Glomerular visceral epithelial cell (primary cell): ENCODE measurements around the gene PHKA1.
"Not testable (repeated sequence)": the region's sequence is repeated elsewhere in the genome, so short reads cannot be mapped to it uniquely, and the experiment has no call there.

Experiments
- DNase-seq: peaks from one replicate; pipeline ENCODE4 v3.0.0-alpha.2; 2016; ENCODE audit errors: extremely low spot score

Gene PHKA1

DNA sequence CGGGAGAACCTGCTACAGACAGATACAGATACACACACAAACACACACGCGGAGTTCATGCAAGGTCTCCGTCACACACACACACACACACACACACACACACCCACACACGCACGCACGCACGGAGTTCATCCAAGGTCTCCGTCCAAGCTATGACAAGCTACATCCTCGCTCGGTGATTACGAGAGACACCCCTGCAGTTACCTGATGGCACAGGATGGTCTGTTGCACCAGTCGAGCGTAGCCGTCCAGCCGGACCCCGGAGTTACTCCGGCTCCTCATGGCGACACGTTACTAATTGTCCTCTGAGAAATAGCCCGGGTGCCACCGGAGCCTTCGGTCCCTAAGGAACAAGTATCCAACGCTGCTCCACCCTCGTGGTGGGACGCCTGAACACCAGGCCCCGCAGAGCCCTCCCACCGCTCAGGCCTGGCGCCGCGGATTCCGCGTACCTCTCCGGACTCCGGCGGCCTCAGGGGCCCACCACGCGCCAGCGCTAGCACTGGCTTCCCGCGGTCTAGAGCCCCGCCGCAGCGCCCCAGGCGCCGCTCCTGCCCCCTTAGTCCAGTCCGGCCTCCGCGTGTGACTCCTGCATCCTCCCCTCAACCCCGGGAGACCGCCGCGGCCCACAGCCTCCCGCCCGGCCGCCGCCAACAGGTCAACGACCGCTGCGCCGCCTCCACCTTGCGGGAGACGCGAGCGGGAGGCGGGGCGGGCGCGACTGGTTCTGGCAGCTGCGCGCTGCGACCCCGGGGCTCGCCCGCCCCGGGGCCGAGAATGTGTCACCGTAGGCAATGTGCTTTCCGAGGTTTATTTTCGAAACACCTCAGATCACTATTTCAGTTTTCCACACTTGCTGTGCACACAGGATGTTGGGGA, at the start of gene PHKA1:
Gene PHKA1, minus strand, starts transcription at position 708 of the 879 bp plus-strand sequence. Its CDS starts 426 bp downstream, at position 282.
- peak; percentile 43 for DNase-seq

DNA sequence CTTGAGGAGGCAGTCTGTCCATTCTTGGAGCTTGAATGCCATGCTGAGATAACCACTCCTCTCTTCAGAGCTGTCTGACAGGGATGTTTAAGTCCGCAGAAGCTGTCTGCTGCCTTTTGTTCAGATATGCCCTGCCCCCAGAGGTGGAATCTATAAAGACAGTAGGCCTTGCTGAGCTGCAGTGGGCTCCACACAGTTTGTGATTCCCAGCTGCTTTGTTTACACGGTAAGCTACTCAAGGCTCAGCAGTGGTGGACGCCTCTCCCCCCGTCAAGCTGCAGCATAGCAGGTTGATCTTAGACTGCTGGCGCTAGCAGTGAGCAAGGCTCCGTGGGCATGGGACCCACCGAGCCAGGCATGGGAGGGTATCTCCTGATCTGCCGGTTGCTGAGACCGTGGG, 46.3 kb upstream of the PHKA1 start:
- not testable (repeated sequence) for DNase-seq

DNA sequence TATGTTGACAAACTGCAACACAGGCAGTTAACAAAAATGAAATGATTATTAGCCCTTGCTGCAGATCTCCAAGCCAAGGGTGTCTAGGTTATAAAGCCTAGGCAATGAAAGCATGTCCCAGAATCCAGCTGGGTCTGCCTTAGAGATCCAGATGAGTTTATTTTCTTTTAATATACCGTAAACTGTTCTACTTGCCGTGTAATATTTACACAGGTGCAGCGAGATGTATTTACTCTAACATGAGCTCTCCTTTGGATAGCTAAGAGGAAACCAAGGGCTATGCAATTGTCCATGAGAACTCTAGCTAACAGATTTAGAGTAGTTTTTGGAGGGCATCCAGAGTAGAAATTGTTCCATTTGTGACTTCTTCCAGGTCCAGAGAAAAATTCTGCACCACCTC, 34.4 kb upstream of the PHKA1 start:
- DNase-seq: not testable (repeated sequence)

DNA sequence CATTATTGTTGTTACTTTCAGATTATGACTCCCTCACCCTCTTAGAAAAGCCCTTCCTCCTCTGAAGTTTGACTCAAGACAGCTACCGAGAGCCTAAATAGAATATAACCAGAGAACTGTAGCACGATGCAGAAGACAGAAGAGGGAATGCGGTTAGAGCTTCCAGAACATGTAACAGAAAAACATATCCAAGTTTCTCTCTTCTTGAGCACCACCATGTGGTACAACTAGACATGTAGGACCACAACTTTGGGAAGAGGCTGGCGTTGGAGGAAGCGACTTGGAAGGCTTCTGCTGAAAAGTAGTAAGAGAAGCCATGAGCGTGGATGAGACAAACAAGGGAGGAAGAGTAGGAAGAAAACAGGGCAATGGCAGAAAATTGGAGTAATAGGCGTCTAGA, 31.4 kb upstream of the PHKA1 start:
- DNase-seq: not testable (repeated sequence)

DNA sequence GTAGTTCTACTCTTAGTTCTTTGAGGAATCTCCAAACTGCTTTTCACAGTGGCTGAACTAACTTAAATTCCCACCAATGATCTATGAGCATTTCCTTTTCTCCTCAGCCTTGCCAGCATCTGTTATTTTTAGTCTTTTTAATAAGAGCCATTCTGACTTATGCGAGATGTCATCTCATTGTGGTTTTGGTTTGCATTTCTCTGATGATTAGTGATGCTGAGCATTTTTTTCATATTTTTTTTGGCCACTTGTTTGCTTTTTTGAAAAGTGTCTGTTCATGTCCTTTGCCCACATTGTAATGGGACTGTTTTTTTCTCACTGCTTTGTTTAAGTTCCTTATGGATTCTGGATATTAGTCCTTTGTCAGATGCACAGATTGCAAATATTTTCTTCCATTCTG, 21.5 kb upstream of the PHKA1 start:
- DNase-seq: no peak

DNA sequence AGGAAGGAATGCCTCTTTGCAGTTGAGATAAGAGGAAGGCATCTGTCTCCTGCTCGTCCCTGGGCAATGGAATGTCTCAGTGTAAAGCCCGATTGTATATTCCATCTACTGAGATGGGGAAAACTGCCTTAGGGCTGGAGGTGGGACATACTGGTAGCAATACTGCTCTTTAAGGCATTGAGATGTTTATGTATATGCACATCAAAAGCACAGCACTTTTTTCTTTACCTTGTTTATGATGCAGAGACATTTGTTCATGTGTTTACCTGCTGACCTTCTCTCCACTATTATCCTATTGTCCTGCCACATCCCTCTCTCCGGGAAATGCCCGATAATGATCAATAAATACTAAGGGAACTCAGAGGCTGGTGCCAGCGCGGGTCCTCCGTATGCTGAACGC, 19.5 kb upstream of the PHKA1 start:
- not testable (repeated sequence) for DNase-seq

DNA sequence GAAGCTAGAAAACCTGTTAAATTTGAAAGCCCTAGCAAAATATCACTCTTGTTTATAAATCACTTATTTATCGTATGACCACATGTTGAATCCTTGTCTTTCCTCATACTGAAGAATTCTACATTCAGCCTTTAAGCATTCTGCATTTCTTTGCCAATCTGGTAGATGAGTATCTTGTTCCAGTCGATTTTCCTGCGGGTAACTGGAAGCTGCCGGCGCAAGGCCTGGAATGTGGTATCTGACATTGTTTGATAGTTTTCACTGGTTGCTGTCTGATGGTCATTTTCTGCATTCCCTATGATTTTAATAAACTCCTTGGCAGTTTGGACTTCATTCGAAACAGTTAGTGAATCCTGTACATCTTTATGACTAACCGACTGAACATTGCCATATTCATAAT, 13.7 kb upstream of the PHKA1 start:
- no peak for DNase-seq

DNA sequence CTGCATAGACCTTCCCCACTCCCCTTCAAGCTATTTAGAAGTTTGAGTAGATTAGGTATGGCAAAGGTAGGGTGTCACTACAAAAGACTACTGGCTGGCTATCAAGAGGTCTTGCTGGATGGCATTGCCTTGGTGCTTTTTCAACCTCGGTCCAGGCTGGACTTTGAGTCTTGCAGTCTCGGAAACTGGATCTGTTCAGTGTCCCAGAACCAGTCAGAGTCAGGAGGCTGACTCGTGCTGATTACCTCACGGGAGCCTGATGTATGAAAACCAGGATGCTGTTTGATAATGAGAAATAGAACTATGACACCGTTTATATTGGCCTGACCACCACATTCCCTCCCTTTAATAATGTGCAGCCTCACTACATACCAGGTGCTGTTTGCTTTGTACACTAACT, 2.7 kb upstream of the PHKA1 start:
- no peak for DNase-seq

DNA sequence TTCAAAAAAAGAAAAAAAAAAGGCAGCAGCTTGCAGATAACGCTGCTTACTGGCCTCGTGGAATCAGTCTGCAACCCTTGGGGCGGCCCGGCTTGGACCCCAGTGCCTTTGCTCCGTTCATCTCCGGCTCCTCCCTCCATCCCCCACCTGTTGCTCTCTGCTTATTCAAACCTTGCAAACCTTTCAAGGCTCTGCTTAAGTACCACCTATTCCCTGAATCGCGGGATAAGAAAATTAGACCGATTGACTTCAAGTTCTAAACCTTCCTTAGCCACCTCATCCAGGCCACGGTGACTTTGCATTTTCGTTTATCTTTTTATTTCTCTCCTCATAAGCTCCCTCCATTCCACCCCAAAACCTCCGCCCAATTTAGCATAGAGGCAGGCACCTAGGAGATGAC, 1.4 kb upstream of the PHKA1 start:
- no peak for DNase-seq

DNA sequence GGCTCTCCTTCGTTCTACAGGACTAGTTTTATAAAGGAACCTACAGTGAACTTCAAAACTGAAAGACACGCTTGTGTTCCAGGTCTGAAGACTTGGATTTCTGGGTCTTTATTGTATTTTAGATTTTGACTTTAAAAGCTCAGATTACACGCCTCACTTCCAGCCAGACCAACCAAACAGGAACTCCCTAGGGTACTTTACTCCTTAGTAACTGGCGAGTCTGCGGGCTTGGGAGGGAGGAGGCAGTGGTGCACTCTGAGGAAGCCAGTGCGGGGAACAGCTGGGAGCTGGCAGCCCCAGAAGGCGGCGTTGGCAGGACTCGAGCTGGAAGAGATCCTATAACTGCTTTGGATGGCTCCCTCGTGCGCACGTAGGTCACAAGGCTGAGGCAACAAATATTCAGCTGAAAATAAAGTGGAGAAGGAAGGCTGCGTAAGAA, 391 bp upstream of the PHKA1 start:
- DNase-seq: peak; percentile 45

DNA sequence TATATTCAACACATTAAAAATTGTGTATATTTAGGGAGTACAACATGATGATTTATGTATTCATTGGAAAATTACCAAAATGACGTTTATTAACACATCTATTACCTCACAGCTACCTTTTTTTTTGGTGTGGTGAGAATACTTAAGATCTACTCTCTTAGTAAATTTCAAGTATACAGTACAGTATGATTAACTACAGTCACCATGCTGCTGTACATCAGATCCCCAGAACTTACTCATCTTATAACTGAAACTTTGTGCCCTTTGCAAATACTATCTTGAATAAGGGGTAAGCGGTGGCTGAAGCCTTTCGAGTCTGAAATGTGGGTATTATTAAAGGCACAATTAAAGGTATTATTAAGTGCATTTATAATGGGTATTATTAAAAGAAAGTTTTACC, 976 bp downstream of the PHKA1 start:
- no peak for DNase-seq

DNA sequence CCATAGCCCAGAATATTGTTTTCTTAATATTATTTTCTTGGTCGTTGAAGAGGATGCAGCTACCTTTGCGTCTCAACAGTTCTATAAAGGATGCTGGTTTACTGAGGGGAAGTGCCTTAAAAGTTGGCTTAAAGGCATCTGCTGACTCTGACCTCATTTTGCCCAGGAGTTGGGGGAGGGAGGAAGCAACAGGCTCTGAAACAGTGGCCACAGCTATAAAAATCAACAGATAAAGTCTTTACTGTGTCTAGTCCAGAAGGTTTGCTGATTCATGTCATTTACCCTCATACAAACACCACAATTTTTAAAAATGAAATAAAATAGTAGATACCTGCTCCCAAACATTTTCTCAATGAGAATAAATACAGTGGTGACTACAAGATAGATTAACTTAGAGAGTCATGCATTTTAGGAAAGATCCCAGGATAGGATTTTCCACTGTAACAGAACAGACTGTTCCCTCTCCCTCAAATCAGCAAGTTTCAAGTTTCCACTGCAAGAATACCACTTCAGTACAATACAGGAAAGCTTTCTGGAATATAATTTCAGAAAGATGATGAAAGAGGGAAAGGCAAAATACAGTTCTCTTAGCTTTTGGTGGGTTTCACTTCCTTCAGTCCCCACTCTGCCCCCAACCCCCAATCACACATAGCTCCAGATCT, 1.9 kb downstream of the PHKA1 start:
- DNase-seq: peak; percentile 5

DNA sequence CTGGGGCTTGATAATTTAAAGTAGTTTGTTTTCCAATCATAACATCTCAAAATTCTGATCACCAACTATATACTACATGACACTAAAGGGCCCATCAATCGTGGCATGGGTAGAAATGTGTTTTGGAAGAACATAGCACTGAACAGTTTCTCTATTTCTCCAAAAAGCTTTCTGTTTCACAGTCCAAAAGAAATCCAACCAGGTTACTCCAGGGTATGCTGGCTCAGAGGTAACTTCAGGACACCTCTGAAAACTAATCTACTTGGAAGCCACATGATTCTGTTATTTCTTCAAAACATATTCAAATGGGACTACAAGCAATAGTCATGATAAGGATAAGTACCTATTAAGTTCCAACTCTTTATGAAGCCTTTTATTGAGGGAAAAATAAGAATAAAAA, 8.3 kb downstream of the PHKA1 start:
- DNase-seq: no peak

DNA sequence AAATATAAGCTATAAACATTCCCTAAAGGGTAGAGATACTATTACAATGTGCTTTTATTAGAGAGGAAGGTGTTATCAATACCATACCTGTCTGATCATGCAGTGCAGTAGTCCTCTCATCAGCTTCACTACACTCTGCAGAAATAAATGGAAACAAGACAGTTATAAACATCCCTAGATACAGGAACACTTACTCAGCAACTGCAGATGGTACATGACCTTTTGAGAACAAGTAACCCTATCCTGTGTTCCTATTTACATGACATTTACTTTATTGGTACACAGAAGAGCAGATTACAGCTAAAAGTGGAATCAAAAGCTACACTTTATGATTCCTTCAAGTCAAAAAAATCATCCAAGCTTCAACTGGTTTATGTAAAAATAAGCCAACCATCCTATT, 9.0 kb downstream of the PHKA1 start:
- DNase-seq: no peak

DNA sequence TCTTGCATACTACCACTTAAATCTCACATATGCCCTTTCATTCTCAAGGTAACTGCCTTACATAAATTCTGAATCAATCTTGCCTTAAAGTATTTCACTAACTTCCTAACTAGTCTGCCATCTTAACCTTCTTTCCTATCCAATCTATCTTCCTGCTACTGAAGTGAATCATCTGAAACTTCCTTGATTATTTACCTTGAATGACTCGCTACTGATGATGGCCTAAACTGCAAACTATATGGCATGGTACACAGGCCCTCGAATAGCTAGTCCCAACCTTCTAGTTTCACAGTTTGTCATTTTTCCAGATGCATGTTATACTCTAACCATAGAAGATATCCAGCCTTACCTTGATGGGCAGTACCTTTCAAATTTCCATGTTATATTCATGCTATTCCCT, 19.9 kb downstream of the PHKA1 start:
- no peak for DNase-seq

DNA sequence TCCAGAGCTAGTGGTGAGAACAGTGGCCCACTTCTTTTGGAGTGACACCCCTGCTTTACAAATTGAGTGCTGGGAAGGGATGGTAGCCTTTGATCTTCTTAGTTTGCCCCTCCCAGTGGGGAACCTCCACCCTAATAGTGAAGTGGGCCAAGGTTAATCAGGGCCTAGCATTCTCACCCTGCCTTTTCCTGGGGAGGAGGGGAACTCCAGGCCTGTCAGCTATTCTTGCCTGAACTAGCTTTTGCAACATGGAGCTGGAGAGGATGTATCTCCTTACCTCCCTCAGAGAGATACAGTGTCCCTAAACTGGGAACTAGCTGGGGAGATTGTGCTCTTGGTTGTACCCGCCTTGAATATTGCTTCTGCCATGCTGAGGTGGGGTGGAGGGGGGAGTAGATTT, 20.6 kb downstream of the PHKA1 start:
- DNase-seq: no peak

DNA sequence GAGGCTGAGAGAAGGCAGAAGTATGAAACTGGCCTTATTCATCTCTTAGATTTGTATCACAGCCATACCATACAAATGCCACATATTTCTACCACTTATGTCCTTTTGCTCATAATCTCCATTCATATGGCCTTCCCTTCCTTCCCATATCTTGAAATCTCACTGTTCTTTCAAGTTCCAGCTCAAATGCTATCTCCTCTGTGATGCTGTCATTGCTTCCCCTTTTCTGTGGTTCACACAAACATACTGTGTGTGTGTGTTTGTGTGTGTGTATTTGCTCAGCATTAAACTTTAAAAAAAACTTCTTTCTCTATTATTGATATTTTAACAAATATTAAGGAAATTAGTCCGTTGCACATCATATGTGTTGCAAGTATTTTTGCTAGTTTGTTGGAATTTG, 26.7 kb downstream of the PHKA1 start:
- DNase-seq: no peak

DNA sequence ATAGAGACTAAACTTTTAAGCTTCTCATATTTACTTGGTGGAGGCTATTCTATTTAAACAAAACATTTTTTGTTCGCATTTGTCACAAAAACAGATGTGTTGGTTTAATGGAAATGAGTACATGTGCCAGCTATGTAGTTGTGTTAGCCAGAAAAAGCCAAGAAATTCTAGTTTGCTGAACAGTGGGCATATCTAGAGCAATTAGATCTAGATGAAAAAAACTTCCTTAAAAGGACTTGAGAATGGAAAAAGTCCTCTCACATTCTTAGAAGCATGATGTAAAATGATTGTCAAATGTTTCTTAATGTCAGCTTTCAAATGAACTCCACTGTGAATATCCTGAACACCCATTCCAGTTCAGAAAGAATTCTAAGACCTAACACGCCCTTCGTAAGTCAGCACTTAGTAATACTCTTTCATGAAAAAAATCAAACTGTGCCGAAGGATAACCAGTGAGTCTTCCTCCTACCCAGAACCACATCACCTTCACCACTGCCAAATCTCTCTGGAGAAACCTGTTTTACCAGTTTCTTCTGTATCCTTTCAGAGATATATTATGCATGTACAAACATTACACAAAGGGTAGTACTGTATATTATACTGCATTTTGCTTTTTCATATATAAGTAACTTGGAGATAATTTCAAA, 28.2 kb downstream of the PHKA1 start:
- DNase-seq: no peak

DNA sequence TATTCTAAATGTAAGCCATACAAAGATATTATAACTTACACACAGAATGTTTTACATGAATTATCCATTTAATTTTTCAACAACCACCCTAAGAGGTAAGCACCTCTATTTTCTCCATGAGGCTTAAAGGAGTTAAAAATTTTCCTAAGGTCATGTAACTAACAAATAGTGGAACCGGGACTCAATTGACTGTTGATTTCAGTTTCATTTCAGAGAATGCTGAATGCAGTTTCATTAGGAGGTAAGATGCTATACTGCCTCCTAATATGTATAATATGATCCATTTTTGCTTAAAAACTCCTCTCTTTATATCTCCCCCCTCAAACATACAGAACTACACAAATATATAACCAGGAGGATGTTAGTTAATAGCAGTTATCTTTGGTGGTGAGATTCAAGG, 29.1 kb downstream of the PHKA1 start:
- no peak for DNase-seq

DNA sequence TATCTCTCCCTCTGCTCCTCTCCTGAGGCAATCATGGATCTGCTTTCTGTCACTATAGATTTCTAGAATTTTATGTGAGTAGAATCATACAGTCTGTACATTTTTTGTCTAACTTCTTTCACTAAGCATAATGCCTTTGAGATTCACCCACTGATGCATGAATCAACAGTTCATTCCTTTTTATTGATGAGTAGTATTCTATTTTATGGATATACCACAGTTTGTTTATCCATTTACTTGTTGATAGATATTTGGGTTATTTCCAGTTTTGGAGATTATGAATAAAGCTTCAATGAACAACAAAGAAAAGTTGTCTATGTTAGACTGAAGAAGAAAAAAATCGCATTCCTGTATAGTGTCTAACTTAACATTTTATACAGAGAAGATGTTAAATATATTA, 30.5 kb downstream of the PHKA1 start:
- no peak for DNase-seq

DNA sequence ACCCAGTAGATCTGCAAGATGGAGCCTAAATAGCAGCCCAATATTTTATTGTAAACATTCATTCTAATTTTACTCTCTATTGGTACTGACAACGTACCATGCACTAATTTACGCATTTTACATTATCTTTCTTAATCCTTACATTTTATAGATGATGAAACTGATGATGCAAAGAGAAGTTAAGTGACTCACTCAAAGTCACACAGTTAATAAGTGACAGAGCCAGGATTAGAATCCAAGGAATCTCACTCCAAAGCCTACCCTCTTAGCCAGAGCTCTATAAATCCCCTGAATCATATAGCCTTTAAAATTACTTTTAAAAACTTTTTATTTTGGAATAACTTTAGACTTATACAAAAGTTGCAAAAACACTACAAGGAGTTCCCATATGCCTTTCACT, 37.6 kb downstream of the PHKA1 start:
- DNase-seq: peak; percentile 12

DNA sequence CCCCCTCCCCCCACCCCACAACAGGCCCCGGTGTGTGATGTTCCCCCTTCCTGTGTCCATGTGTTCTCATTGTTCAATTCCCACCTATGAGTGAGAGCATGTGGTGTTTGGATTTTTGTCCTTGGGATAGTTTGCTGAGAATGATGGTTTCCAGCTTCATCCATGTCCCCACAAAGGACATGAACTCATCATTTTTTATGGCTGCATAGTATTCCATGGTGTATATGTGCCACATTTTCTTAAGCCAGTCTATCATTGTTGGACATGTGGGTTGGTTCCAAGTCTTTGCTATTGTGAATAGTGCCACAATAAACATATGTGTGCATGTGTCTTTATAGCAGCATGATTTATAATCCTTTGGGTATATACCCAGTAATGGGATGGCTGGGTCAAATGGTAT, 40.2 kb downstream of the PHKA1 start:
- DNase-seq: not testable (repeated sequence)

DNA sequence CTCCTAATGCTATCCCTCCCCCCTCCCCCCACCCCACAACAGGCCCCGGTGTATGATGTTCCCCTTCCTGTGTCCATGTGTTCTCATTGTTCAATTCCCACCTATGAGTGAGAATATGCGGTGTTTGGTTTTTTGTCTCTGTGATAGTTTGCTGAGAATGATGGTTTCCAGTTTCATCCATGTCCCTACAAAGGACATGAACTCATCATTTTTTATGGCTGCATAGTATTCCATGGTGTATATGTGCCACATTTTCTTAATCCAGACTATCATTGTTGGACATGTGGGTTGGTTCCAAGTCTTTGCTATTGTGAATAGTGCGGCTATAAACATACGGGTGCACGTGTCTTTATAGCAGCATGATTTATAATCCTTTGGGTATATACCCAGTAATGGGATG, 44.6 kb downstream of the PHKA1 start:
- not testable (repeated sequence) for DNase-seq
